Small intestine (tissue), 7 donors: ENCODE results near the gene PRR14L. TPM values are rescaled to one million over a fixed set of nuclear protein-coding genes. Genes with fewer than 3 reads are reported as not detected.
"Not testable (repeated sequence)": the region's sequence is repeated elsewhere in the genome, so short reads cannot be mapped to it uniquely, and the experiment has no call there.

Experiments used
- DNase-seq, 2 donors: peaks; one replicate each; pipeline versions ENCODE4 v3.0.0 to v3.0.0-alpha.2; 2013
- FAIRE-seq: peaks from 2 replicates; lab custom pipeline; 2012; peaks lifted over from hg19 to GRCh38; lab: Jason Lieb, UNC
- H3K27ac ChIP-seq, 3 donors: one replicate each; pipeline ENCODE4 v1.5.1; 2013; ENCODE audit warnings: low read length in 2 of 3, mild to moderate bottlenecking in 2 of 3, control low read depth in 1 of 3, inconsistent platforms in 1 of 3, low read depth in 1 of 3, moderate library complexity in 1 of 3
- H3K27me3 ChIP-seq, 3 donors: one replicate each; pipeline ENCODE4 v1.6.1; 2013; ENCODE audit warnings: low read length in 3 of 3, inconsistent platforms in 1 of 3; ENCODE audit not compliant: control insufficient read depth in 3 of 3, insufficient read depth in 3 of 3
- H3K36me3 ChIP-seq, 3 donors: one replicate each; pipeline ENCODE4 v1.6.1; 2013; ENCODE audit warnings: low read length in 3 of 3, inconsistent platforms in 1 of 3, low read depth in 1 of 3, mild to moderate bottlenecking in 1 of 3, moderate library complexity in 1 of 3; ENCODE audit not compliant: control insufficient read depth in 3 of 3, insufficient read depth in 2 of 3
- H3K4me1 ChIP-seq, 3 donors: one replicate each; pipeline ENCODE4 v1.6.1; 2013; ENCODE audit warnings: low read length in 2 of 3, inconsistent platforms in 1 of 3, low read depth in 1 of 3, mild to moderate bottlenecking in 1 of 3, moderate library complexity in 1 of 3; ENCODE audit not compliant: control insufficient read depth in 3 of 3, insufficient read depth in 2 of 3
- H3K4me3 ChIP-seq, 3 donors: one replicate each; pipeline ENCODE4 v1.5.1; 2013; ENCODE audit warnings: low read length in 3 of 3, control low read depth in 1 of 3, inconsistent platforms in 1 of 3, low read depth in 1 of 3, mild to moderate bottlenecking in 1 of 3, moderate library complexity in 1 of 3
- H3K9me3 ChIP-seq, 2 donors: one replicate each; pipeline ENCODE4 v1.6.1; 2013; ENCODE audit warnings: low read depth in 1 of 2, low read length in 1 of 2; ENCODE audit not compliant: control insufficient read depth in 2 of 2, insufficient read depth in 1 of 2
- whole genome bisulfite sequencing, 3 donors: extraction: QIAGEN DNeasy Blood & Tissue Kit; methylation state at CpG; one replicate each; pipeline ENCODE4 v1.1.7; 2013; 5-methylcytosine and 5-hydroxymethylcytosine counted together
- polyA plus RNA-seq, 4 donors: library from polyadenylated mRNA; stranded (reverse) in 3 of 4; unstranded in 1 of 4; fragments of 200-250 nt in 3 of 4; fragments of 120-200 nt in 1 of 4; gene quantifications; one replicate each; pipeline versions ENCODE4 v1.2.1 to v1.2.3, GENCODE V29; 2013
- donor health status: healthy with polysubstance abuse.
- donor health status: control.
- donor health status: control.
- donor health status: Bipolar disorder and iron deficiency.
- donor health status: healthy.

Gene PRR14L
- polyA plus RNA-seq, 4 donors, result 6.2 to 25.5 (median 9.3) TPM

DNA sequence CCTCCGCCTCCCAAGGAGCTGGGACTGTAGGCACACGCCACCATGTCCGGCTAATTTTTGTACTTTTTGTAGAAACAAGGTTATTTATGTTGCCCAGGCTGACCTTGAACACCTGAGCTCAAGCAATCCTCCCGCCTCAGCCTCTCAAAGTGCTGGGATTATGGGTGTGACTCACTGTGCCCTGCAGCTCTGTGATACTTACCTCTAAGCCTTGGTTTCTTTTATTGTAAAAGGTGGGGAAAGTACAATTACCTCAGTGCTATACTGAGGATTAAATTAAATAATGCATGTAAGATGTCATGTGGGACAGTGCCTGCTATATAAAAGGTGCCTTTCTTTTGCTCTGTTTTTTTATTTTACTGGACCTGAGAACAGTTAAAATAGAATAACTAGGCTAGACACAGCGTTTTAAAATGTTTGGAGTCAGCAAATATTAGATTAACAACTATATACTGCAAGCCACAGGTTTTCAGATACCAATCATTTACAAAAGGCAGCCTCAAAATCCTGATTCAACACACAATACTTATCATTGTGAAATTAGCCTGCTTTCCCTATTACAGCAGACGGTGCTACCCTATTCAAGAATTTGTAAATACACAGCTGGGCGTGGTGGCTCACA lies 30.0 kb downstream of the PRR14L start:
- Histone ChIP-seq H3K9me3 (no peaks in the 10 kb centered on the region), H3K4me3 (no peak overlapping the region), H3K4me1 (no peaks in the 10 kb centered on the region), H3K36me3 (peaks cover 15 to 45% (median 24%) of the 10 kb centered on the region in 3 donors), H3K27me3 (no peaks in the 10 kb centered on the region), H3K27ac (no peak overlapping the region)
- 90 to 95% (median 93%) methylated on average over 7 of the region's 7 CpGs for WGBS, 3 donors
- no peak for FAIRE-seq
- no peak for DNase-seq

DNA sequence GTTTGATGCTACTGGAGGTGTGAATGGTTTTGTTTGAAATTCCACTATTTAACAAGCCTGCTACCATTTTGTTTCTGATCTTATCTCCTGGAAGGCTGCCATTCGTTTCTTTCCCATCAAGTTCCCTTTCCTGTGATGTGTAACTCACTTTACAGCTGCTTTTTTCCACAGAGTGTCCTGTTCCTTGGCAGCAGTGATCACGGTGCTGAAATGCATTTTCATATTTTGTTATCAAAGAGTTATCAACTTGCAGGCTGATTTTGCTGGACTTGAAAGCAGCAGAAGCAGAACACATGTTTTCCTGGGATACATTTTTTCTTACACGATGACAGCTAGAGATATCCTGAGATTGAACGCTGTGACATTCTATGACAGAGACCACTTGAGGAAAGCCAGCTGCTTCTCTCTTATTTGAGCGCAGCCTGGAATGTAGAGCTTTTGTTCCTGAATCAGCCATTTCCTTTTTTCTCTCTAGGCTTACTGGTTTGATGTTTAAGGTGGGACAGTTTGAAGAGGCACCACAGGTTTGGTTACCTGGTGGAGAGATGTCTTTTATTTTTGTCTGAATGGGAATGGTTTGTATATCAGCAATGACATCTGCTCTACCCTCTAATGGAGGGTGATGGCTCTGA lies 34.7 kb downstream of the PRR14L start:
- no peak overlapping the region for H3K4me3 ChIP-seq
- H3K27me3 ChIP-seq, result no peaks in the 10 kb centered on the region
- DNase-seq (no peak), FAIRE-seq (no peak)
- H3K4me1 ChIP-seq, result no peaks in the 10 kb centered on the region
- WGBS, 3 donors, result 88 to 94% (median 89%) methylated on average over 5 of the region's 5 CpGs
- peaks cover 21 to 42% (median 23%) of the 10 kb centered on the region in 3 donors for H3K36me3 ChIP-seq
- H3K27ac ChIP-seq, result no peak overlapping the region
- H3K9me3 ChIP-seq, result no peaks in the 10 kb centered on the region

DNA sequence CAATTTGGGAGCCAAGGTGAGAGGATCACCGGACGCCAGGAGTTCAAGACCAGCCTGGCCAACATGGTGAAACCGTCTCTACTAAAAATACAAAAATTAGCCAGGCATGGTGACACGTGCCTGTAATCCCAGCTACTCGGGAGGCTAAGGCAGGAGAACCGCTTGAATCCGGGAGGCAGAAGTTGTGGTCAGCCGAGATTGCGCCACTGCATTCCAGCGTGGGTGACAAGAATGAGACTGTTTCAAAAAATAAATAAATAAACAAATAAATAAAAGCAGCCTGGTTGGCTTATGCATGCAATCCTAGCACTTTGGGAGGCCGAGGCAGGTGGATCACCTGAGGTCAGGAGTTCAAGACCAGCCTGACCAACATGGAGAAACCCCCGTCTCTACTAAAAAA lies 38.7 kb downstream of the PRR14L start:
- H3K4me1 ChIP-seq, H3K27ac ChIP-seq, H3K27me3 ChIP-seq, H3K9me3 ChIP-seq, FAIRE-seq, DNase-seq, H3K4me3 ChIP-seq: not testable (repeated sequence)
- peaks cover 15 to 46% (median 22%) of the 10 kb centered on the region in 3 donors for H3K36me3 ChIP-seq
- WGBS, 3 donors, result 93 to 98% (median 95%) methylated on average over 12 of the region's 12 CpGs

DNA sequence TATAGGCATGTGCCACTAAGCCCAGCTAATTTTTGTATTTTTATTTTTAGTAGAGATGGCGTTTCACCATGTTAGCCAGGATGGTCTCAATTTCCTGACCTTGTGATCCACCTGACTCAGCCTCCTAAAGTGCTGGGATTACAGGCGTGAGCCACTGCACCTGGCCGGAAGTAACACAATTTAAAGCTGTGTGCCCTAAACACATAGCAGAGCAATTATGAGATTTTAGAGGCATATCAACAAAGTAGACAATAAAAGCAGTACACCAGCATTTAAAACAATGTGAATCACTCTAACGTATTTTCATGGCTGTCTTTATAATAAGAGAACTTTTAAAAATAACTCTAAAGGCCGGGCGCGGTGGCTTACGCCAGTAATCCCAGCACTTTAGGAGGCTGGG lies 42.4 kb downstream of the PRR14L start:
- H3K27me3 ChIP-seq, result no peaks in the 10 kb centered on the region
- H3K9me3 ChIP-seq, result no peaks in the 10 kb centered on the region
- H3K27ac ChIP-seq, result no peak overlapping the region
- H3K4me1 ChIP-seq, result no peaks in the 10 kb centered on the region
- DNase-seq, result no peak
- H3K4me3 ChIP-seq, result no peak overlapping the region
- peaks cover 6 to 63% (median 19%) of the 10 kb centered on the region in 3 donors for H3K36me3 ChIP-seq
- 86 to 93% (median 92%) methylated on average over 8 of the region's 8 CpGs for WGBS, 3 donors
- no peak for FAIRE-seq

DNA sequence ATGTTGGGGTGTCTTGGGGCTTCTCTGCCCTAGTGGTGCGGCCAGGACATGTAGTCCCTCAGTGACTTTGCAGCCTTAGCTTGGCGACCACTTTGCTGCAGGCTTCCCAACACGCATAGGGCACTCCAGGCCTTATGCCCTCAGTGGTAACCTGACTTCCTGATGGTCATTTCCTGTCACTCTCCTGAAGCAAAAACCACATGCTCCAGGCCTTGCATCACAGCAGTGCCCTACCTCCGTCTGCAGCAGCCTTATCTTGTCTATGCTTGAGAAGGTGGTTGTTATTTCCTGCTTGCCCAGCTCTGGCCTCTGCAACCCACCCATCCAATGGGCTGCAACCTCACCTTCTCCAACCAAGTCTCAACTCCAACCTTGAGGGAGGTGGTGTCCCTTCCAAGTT lies 54.5 kb downstream of the PRR14L start:
- DNase-seq (no peak), FAIRE-seq (no peak)
- 84 to 90% (median 86%) methylated on average over 4 of the region's 4 CpGs for WGBS, 3 donors
- Histone ChIP-seq H3K27me3 (no peaks in the 10 kb centered on the region), H3K4me3 (no peak overlapping the region), H3K9me3 (no peaks in the 10 kb centered on the region), H3K4me1 (no peaks in the 10 kb centered on the region), H3K36me3 (peaks cover 5 to 59% (median 5%) of the 10 kb centered on the region in 3 donors), H3K27ac (no peak overlapping the region)

DNA sequence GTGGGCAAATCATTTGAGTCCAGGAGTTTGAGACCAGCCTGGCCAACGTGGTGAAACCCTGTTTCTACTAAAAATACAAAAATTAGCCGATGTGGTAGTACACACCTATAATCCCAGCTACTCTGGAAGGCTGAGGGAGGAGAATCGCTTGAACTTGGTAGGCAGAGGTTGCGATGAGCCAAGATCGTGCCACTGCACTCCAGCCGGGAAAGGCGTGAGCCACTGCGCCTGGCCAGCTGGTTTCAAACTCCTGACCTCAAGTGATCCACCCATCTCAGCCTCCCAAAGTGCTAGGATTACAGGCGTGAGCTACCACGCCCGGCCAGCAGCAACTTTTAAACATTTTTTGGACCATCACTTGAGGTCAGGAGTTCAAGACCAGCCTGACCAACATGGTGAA lies 55.9 kb downstream of the PRR14L start:
- FAIRE-seq, H3K27ac ChIP-seq, DNase-seq, H3K9me3 ChIP-seq, H3K4me1 ChIP-seq, H3K4me3 ChIP-seq, H3K27me3 ChIP-seq: not testable (repeated sequence)
- WGBS, 3 donors, result 97 to 99% (median 98%) methylated on average over 11 of the region's 11 CpGs
- peaks cover 5 to 65% (median 5%) of the 10 kb centered on the region in 3 donors for H3K36me3 ChIP-seq

DNA sequence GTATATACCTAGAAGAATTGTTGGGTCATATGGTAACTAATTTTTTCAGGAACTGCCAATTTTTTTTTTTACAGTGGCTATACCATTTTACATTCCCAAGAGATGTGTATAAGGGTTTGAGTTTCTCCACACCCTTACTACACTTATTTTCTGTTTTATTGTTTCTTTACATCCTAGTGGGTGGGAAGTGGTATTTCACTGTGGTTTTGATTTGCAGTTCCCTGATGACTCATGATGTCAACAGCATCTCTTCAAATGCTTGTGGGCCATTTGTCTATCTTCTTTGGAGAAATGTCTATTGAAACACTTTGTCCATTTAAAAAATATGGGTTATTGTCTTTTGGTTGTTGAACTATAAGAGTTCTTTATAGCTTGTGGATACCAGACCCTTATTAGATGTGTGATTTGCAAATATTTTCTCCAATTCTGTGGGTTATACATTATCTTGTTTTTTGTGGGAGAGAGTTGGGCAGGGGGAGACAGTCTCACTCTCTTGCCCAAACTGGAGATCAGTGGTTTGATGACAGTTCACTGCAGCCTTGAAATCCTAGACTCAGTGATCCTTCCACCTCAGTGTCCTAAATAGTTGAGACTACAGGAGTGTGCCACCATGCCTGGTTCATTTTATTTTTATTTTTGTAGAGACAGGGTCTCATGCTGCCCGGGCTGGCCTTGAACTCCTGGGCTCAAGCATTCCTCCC lies 57.6 kb downstream of the PRR14L start:
- no peak overlapping the region for H3K4me3 ChIP-seq
- H3K27ac ChIP-seq, result peak overlapping the region in 1 of 3 donors; percentile 66
- 91 to 100% (median 95%) methylated on average over 1 of the region's 1 CpG for WGBS, 3 donors
- H3K27me3 ChIP-seq, result no peaks in the 10 kb centered on the region
- no peaks in the 10 kb centered on the region for H3K4me1 ChIP-seq
- peaks cover 3 to 59% (median 7%) of the 10 kb centered on the region in 3 donors for H3K36me3 ChIP-seq
- no peaks in the 10 kb centered on the region for H3K9me3 ChIP-seq
- FAIRE-seq (no peak), DNase-seq (peak in 1 of 2 donors; percentile 23)

DNA sequence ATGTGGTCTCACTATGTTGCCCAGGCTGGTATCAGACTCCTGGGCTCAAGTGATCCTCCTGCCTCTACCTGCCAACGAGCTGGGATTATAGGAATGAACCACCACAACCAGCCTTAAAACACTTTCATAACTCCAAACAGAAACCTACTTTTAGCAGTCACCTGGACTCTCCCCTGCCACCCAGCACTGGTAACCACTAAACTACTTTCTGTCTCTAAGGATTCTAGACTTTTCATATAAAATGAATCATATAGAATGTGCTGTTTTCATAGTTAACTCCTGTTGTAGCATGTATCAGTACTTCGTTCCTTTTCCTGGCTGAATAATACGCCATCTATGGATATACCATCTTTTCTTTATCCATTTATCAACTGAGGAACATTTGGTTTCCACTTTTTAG lies 58.5 kb downstream of the PRR14L start:
- Histone ChIP-seq H3K36me3 (peaks cover 3 to 61% (median 7%) of the 10 kb centered on the region in 3 donors), H3K9me3 (no peaks in the 10 kb centered on the region), H3K4me1 (no peaks in the 10 kb centered on the region), H3K4me3 (no peak overlapping the region), H3K27ac (no peak overlapping the region), H3K27me3 (no peaks in the 10 kb centered on the region)
- no peak for FAIRE-seq
- 92 to 97% (median 97%) methylated on average over 3 of the region's 3 CpGs for WGBS, 3 donors
- no peak for DNase-seq
